ENCODE data around the gene CYFIP1.

GRCh38 chr15:22827125-22827524 is 153.0 kb downstream of the CYFIP1 start:
- TF ChIP-seq CTCF (conservative IDR thresholded peaks at IDR 0.05; ENCODE audit: low read depth, low read length) (no peak), EZH2 (IDR thresholded peaks at IDR 0.05; ENCODE audit: borderline replicate concordance, low read depth, low read length, poor library complexity, severe bottlenecking) (no peak)
